Left renal pelvis (tissue), 4 donors: ENCODE data around the gene SLC37A2. TPM values are rescaled to one million over a fixed set of nuclear protein-coding genes. Genes with fewer than 3 reads are reported as not detected.

Source experiments
- DNase-seq, 4 donors: peaks; one replicate each; pipeline ENCODE4 v3.0.0-alpha.2; 2013; ENCODE audit warnings: low read depth in 4 of 4, low spot score in 3 of 4
- polyA plus RNA-seq, 4 donors: library from polyadenylated mRNA; unstranded; fragments of 120-200 nt; gene quantifications; one replicate each; pipeline ENCODE4 v1.2.1, GENCODE V29; 2013; ENCODE audit not compliant: insufficient read length in 4 of 4

The SLC37A2 gene
- polyA plus RNA-seq, 4 donors, result 2.1 to 7.0 (median 2.5) TPM

GRCh38 chr11:125105926-125106325 lies 42.8 kb downstream of the SLC37A2 start:
- DNase-seq, result no peak

GRCh38 chr11:125108469-125108868 lies 45.4 kb downstream of the SLC37A2 start:
- DNase-seq, result no peak

- no peak for DNase-seq
Observed at GRCh38 chr11:125110506-125110905, 47.4 kb downstream of the SLC37A2 start.

GRCh38 chr11:125111001-125111342 lies 47.9 kb downstream of the SLC37A2 start:
- DNase-seq, result no peak

GRCh38 chr11:125111343-125112207 lies 48.5 kb downstream of the SLC37A2 start, which contains the start of gene TMEM218:
Gene TMEM218, minus strand, starts transcription at chr11:125111626. Its CDS starts 9,385 bp downstream, at chr11:125102241.
- peak; percentile 96 to 98 (median 98) for DNase-seq

GRCh38 chr11:125112208-125112604 lies 49.1 kb downstream of the SLC37A2 start:
- no peak for DNase-seq

- DNase-seq, result no peak
Observed at GRCh38 chr11:125114518-125114917, 51.4 kb downstream of the SLC37A2 start.

GRCh38 chr11:125117429-125117828 lies 54.3 kb downstream of the SLC37A2 start:
- no peak for DNase-seq

- DNase-seq, result no peak
Observed at GRCh38 chr11:125123194-125123946, 60.3 kb downstream of the SLC37A2 start.

- DNase-seq, result no peak
Observed at GRCh38 chr11:125123947-125124617, 61.0 kb downstream of the SLC37A2 start.

- DNase-seq, result no peak
Observed at GRCh38 chr11:125124618-125124992, 61.5 kb downstream of the SLC37A2 start.

GRCh38 chr11:125128450-125128849 lies 65.3 kb downstream of the SLC37A2 start:
- no peak for DNase-seq

- DNase-seq, result no peak
Observed at GRCh38 chr11:125129316-125129993, 66.3 kb downstream of the SLC37A2 start.

GRCh38 chr11:125132071-125132470 lies 69.0 kb downstream of the SLC37A2 start:
- DNase-seq, result no peak

- DNase-seq, result no peak
Observed at GRCh38 chr11:125132596-125132995, 69.5 kb downstream of the SLC37A2 start.

GRCh38 chr11:125136001-125136400 lies 72.9 kb downstream of the SLC37A2 start:
- no peak for DNase-seq

- DNase-seq, result no peak
Observed at GRCh38 chr11:125138966-125139365, 75.9 kb downstream of the SLC37A2 start.

GRCh38 chr11:125139778-125140177 lies 76.7 kb downstream of the SLC37A2 start:
- DNase-seq, result no peak
